ENCODE data around the gene TBL1X.

The TBL1X gene

DNA sequence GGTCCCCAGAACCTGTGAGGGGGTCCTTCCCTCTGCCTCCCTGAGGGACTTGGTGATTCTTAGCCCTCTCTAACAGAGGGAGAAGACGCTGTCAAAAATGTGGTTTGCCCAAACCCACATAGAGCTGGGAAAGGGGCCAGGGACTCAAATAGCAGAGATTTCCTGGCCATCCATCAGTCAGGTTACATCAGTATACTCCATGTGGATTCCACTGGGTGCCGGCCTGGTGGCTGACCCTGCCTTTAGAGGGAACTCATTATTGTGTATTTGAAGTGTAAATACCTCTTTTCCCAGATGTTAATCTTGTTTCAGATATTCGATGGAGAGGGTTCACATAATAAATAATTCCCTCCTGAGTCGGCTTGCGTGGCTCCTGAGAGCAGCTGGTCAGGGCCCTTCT is 130.3 kb downstream of the TBL1X start:
- no peak for DNase-seq

GRCh38 chrX:9596837-9597236 is 132.0 kb downstream of the TBL1X start:
- DNase-seq: no peak

GRCh38 chrX:9597361-9598035 is 132.6 kb downstream of the TBL1X start:
- DNase-seq: no peak

GRCh38 chrX:9598344-9598743 is 133.5 kb downstream of the TBL1X start:
- no peak for DNase-seq

- no peak for DNase-seq
These were observed 139.5 kb downstream of the TBL1X start for GRCh38 chrX:9604111-9604907.

DNA sequence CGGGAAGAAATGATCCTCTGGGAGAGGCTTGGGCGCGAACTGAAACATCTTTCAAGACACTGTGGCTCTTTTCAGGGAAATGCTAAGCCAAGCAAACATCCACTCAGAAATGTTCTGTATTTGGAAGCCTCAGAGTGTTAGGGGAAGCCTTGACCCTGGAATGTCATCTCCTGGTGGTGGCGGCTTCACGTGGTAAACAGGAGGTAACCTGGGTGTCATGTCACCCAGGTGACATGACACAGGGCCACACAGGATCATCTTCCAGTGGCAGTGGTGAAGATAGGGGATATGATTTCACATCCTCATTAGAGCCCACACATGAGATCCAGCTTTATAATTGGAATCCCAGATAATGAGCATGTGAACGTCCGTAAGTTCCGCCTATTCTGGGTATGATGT is 140.0 kb downstream of the TBL1X start:
- no peak for DNase-seq

DNA sequence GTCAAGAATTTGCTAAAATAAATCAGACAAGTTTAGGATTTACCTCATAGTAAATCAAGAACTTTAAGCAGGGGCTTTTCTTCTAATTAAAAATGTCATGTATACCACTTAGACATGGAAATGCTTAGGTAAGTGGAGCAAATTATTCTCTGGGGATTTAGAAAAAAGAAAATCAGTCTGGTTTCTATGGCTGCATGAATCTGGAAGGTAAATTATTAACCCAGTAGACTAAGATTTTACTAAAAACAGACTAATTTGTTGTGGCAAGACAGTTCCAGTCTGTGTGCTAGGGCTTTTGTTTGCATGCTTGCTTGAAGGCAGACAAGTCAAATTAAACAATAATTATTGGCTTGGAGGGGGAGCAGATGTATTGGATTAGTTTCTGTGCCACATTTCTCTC is 140.6 kb downstream of the TBL1X start:
- DNase-seq: no peak

GRCh38 chrX:9606971-9607370 is 142.1 kb downstream of the TBL1X start:
- no peak for DNase-seq

- DNase-seq: no peak
These were observed 144.6 kb downstream of the TBL1X start for GRCh38 chrX:9609499-9609898.

DNA sequence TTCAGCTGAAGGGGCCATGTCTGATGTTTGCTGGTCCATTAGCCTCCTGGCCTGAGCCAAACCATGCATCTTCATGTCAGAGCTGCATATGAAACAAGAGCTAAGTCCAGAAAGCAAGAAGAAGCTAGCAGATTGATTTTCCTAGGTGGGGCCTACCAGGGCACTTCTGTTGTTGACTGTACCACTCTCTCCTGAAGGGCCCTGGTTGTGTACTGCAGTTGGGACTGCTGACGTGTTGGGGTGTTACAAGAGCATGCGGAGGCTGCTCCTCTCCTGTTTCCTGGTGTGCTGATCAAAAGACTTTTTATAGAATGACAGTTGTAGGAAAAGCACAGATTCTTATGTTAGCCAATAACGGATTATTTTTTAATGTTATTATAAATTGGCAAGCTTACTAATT is 145.1 kb downstream of the TBL1X start:
- no peak for DNase-seq

GRCh38 chrX:9610771-9611392 is 146.0 kb downstream of the TBL1X start:
- no peak for DNase-seq

DNA sequence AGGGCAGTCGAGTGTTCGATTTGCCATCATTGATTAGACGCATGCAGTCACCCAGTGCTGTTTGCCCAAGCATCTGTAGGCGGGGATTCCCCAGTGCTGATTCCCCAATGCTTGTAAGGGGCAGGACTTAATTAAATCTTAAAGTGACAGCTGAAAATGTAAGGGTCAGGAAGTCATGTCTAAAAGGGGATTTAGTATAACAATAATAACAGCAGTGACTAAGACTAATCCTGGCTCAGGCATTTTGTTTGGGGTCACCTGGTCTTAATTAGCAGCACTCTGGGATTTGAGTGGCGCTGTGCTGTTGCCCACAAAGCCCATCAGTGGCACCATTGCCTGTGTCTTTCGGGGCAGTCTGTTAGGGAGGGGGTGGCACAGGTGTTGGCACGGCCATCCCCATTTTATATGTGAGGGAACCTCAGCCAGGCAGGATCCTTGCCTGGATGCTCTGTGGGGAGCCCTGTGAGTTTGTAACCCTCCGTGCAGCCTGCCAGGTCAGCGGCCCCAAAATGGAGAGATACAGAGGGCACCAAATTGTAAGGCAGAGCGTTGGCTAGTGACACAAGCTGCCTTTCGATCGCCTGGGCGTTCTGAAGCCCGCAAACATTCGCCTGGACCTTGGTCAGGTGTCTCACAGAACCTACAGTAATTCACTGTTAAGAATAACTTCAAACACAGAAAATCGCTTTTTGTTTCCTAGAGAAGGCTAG is 146.7 kb downstream of the TBL1X start:
- DNase-seq: no peak

- DNase-seq: no peak
These were observed 147.3 kb downstream of the TBL1X start for GRCh38 chrX:9612146-9612505.

- no peak for DNase-seq
These were observed 149.2 kb downstream of the TBL1X start for GRCh38 chrX:9614016-9614415.

DNA sequence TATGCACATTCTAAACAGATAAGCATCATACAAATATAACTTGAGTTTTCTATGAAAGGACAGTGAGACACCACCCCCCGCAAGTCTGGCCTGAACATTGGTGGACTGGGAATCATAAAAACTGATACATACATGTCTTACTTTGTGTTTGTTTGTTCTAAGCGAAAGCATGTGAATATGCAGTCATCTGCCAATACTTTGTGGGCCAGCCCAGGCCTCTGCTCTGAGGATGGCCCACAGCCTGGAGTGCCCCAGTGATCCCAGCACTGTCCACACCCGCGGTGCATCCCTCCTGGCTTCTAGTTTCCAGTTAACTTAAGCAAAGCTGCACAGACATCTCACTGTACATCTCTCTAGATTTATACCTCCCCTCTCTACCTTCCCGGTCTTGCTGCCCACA is 154.3 kb downstream of the TBL1X start:
- DNase-seq: no peak

DNA sequence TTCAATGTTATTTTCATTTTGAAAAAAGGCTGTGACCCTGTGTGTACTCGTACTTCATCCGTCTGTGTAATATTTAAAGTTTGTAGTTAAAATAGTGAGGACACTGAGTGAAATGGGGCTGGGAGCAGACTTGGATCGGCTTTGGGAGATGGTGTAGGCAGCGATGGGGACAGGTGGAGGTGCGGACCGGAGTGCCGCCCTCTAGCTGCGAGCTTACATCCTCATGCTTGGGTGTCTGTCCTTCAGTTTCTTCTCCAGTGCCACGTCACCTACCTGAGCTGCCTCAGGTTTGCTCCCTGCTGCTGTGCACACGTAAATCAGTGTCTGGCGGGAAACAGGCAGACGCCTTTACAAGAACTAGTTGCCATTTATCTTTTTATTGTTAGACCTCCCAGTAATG is 154.7 kb downstream of the TBL1X start:
- DNase-seq: no peak

GRCh38 chrX:9622128-9622527 is 157.3 kb downstream of the TBL1X start:
- DNase-seq: no peak

GRCh38 chrX:9626379-9626778 is 161.5 kb downstream of the TBL1X start:
- no peak for DNase-seq

- no peak for DNase-seq
These were observed 163.1 kb downstream of the TBL1X start for GRCh38 chrX:9627922-9628321.

- no peak for DNase-seq
These were observed 164.1 kb downstream of the TBL1X start for GRCh38 chrX:9628779-9629493.

DNA sequence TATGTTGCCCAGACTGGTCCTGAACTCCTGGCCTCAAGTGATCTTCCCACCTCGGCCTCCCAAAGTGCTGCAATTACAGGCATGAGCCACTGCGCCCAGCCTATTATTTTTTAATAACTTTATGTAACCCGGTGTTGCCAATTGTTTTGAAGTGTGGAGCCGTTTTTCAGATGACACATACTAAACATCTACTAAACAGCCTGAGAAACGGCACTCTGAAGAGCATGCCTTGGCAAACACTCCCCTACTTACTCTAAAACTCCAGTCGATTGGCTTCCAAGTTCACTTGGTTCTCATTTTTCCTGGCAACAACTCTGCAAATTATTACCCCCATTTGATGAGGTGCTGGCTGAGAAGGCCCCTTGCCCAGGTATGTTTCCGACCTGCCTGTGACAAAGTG is 169.7 kb downstream of the TBL1X start:
- no peak for DNase-seq

GRCh38 chrX:9635368-9635767 is 170.5 kb downstream of the TBL1X start:
- no peak for DNase-seq

DNA sequence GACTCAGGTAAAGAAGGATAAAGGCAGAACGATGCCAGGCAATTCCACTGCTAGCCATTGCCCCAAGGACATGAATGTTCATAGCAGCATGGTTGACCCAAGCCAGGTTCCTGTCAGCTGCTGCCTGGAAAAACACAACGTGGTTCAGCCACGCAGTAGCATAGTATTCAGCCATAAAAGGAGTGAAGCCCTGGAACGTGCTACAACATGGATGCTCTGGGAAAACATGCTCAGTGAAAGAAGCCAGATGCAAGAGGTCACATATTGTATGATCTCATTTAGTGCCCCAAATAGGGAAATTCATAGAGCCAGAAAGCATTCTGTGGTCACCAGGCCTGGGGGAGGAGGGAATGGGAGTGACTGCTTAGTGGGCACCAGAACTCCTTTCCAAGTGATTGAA is 170.9 kb downstream of the TBL1X start:
- DNase-seq: no peak

Measured in CD4-positive, alpha-beta T cell treated with Interleukin-17A for 4 hours (primary cell).